Thyroid gland (tissue), 4 donors: ENCODE measurements around the gene POMZP3.
"Not testable (repeated sequence)": the region's sequence is repeated elsewhere in the genome, so short reads cannot be mapped to it uniquely, and the experiment has no call there.

Experiments
- POLR2A ChIP-seq, 2 donors: fragments of 450-650 bp; IDR thresholded peaks; one replicate each; pipeline ENCODE4 v1.6.1; 2017; ENCODE audit warnings: antibody characterized with exemption in 2 of 2, mild to moderate bottlenecking in 2 of 2, moderate library complexity in 1 of 2
- TF ChIP-seq, protein P1 (sequence below), 6 experiments: fragments of 200-600 bp in 3 of 6; fragments of 450-650 bp in 3 of 6; sonication (generic) in 3 of 6; IDR thresholded peaks; one replicate each; pipeline ENCODE4 v1.5.1; 2016 to 2019; ENCODE audit warnings: antibody characterized with exemption in 6 of 6, mild to moderate bottlenecking in 2 of 6, inconsistent platforms in 1 of 6, moderate library complexity in 1 of 6

DNA sequence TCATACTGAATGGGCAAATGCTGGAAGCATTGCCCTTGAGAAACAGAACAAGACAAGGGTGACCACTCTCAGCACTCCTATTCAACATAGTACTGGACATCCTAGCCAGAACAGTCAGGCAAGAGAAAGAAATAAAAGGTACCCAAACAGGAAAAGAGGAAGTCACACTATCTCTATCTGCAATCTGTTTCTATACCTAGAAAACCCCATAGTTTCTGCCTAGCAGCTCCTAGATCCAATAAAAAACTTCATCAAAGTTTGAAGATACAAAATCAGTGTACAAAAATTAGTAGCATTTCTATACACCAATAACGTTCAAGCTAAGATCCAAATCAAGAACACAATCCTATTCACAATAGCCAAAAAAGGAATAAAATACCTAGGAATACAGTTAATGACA lies 29.8 kb downstream of the POMZP3 start:
- TF ChIP-seq, protein P1, sequence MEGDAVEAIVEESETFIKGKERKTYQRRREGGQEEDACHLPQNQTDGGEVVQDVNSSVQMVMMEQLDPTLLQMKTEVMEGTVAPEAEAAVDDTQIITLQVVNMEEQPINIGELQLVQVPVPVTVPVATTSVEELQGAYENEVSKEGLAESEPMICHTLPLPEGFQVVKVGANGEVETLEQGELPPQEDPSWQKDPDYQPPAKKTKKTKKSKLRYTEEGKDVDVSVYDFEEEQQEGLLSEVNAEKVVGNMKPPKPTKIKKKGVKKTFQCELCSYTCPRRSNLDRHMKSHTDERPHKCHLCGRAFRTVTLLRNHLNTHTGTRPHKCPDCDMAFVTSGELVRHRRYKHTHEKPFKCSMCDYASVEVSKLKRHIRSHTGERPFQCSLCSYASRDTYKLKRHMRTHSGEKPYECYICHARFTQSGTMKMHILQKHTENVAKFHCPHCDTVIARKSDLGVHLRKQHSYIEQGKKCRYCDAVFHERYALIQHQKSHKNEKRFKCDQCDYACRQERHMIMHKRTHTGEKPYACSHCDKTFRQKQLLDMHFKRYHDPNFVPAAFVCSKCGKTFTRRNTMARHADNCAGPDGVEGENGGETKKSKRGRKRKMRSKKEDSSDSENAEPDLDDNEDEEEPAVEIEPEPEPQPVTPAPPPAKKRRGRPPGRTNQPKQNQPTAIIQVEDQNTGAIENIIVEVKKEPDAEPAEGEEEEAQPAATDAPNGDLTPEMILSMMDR (IDR thresholded peaks at IDR 0.05), result not testable (repeated sequence)
- not testable (repeated sequence) for TF ChIP-seq POLR2A (IDR thresholded peaks at IDR 0.05)
